SHP77 (cell line): ENCODE data around the gene BIN2.
"Not testable (repeated sequence)": the region's sequence is repeated elsewhere in the genome, so short reads cannot be mapped to it uniquely, and the experiment has no call there.

Experiments used
- DNase-seq, 2 experiments: peaks; one replicate each; lab custom pipeline; 2025; lab: John Stamatoyannopoulos, UW

BIN2 gene

DNA sequence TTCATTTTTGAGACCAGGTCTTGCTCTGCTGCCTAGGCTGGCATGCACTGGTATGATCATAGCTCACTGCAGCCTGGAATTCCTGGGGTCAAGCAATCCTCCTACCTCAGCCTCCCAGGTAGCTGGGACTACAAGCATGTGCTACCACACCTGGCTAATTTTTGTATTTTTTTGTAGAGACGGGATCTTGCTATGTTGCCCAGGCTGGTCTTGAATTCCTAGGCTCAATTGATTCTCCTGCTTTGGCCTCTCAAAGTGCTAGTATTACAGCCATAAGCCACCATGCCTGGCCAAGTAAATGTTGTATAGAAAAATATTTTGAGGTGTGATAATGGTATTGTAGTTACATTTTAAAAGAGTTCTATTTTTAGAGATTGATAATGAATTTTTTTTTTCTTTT, 12.6 kb downstream of the BIN2 start:
- no peak for DNase-seq

DNA sequence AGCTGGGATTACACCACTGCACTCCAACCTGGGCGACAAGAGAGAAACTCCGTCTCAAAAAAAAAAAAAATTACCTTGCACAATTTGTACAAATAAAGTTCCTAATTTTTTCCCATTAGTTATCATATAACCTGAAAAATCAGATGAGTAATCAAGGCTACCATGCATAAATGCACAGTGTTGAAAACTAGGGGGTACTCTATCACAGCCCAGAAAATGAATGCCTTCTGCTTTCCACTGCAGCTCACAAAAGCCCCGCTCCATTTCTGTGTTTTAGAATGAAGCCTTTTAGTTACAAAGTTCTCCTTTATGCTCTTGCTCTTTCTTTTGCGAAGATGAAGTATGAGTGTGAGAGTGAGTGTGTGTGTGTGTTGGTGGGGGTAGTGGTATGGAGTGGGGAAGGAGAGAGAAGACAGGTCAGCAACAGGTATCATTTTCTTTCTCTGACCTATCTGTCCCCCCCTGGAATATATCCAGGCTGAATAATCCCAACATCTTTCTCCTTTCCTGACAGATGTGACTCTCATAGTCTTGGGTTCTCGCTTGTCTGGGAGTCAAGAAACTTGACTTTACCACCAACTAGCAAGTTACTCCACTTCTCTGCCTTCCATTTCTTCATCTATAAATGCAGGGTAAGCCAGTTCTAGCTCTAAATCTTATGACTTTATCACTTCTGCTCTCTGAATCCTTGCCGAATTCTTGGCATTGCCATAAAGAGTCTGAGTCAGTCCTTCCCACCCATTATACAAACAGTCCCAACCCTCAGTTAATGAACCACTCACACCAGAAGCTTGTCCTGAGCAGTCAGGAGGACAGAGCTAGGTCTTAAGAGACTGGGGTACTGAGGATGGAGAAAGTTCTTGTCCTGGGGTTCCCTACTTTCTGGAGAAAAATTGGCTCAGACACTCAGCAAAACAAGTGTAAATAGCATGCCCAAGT, 16.1 kb downstream of the BIN2 start:
- DNase-seq, result no peak

DNA sequence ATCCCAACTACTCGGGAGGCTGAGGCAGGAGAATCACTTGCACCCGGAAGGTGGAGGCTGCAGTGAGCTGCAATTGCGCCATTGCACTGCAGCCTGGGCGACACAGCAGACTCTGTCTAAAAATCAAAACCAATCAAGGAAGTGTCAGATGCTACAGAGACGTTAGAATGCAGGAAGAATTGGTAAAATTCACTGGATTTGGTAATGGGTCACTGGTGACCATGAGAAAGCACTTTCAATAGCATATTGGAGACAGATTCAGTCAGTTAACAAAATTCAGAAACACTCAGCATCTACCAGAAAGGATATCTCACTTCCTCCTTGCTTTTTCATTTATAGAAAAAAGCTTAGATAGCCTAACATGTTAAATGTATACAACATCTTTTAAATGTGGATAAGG, 17.5 kb downstream of the BIN2 start:
- no peak for DNase-seq

DNA sequence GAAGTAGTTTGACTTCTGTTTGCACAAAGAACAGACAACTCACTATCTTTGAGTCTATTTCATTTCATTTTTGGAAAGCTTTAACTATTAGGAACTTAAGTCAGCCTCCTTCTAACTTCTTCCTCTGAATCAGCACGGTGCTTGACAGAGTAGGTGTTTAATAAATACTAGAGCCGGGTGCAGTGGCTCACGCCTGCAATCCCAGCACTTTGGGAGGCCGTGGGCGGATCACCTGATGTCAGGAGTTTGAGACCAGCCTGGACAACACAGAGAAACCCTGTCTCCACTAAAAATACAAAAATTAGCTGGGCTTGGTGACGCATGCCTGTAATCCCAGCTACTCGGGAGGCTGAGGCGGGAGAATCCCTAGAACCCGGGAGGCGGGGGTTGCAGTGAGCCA, 23.2 kb downstream of the BIN2 start:
- not testable (repeated sequence) for DNase-seq

DNA sequence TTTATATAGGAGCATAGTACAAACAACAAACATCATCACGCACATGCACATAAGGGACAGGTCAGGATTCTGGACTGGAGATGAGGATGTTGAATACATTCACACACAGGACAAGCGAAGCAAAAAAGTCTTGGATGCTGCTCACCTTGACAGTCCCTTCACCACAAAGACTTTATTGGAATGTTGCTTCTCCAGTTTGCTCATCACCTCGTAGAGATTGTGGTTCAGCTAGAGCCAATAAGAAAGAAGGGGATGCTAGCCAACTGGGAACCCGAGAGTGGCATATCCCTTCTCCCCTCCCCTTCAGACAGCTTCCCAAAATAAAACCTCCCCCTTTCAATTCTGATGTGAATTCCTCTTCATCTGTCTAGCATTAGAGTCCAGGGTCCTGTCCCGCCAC, 28.3 kb downstream of the BIN2 start:
- DNase-seq, result no peak

DNA sequence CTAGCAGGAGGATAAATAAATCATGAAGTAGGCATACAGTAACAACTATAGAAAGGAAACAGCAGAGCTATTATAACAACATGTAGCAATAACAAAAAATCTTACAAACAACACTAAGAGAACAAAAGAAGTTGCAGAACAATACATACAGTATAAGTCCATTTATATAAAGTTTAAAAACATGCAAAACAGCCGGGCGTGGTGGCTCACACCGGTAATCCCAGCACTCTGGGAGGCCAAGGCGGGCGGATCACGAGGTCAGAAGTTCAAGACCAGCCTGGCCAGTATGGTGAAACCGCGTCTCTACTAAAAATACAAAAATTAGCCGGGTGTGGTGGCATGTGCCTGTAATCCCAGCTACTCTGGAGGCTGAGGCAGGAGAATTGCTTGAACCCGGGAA, 29.9 kb downstream of the BIN2 start:
- DNase-seq, result not testable (repeated sequence)

DNA sequence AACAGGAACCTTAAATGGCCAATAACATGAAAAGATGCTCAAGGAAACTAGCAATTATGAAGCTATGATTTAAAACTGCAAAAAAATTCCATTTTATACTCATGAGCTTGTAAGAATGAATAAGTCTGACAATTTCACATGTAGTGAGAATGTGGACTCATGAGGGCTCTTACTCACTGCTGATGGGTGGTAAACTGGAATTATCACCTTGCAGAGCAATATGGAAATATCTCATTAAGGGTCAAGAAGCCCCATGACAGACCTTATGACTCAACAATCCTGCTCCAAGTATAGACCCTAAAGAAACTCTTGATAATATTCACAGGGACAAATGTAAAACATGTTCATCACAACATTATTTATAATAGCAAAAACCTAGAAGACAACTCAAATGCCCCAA, 30.3 kb downstream of the BIN2 start:
- no peak for DNase-seq

DNA sequence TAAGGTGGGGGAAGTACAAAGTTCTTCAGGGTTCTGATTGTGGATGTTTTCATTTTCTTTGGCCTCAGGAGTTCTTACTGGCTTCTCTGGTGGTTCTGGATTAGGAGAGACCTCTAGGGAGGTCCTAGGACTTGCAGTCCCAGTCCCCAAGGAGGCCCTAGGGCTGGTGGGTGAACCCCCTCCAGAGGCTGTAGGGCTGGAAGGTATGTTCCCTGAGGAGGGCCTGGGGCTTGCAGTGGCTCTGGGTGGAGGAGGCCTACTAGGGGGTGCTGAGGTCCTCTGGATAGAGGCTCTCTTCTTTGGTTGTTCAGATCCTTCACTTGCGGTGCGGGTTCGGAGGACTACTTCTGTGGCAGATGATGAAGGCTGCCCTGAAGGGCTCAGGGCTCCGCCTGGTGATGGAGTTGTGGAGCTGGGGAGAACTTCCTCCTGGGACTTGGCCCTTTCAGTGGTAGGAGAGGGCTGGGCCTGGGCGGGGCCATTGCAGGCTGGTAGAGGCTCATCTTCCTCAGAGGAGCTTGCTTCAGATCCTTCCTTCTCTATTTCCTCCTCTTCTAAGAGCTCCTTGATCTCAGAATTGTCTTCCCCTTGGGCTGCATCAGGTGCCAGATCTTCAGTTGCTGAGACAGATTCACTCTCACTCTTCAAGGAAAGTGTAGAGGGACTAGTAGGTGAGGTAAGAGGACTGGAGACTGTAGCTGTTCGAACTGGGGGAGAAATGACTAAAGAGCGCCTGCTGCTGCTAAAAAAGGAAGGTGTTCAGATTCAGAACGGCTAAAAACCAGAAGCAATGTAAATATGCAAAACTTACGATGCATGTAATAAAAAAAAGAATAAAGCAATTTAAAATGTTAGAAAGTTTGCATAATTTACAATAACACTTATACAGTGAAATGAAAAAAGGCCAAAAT, 32.1 kb downstream of the BIN2 start:
- not testable (repeated sequence) for DNase-seq

DNA sequence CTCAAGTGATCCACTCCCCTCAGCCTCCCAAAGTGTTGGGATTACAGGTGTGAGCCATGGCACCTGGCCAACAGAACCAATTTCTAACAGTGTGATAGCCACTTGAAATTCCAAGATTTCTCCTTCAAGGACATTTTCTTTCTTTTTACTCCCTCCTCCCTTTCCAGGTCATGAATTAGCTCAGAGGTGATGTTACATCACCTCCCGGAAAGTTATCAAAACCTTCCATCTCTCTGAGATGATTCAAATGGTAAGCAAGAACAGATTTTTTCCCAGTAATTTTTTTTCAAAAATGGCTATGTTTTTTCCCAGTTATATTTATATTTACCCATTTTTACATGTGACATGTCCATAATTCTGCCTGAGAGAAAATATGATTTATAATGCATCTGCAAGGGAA, 38.1 kb downstream of the BIN2 start:
- DNase-seq, result no peak

DNA sequence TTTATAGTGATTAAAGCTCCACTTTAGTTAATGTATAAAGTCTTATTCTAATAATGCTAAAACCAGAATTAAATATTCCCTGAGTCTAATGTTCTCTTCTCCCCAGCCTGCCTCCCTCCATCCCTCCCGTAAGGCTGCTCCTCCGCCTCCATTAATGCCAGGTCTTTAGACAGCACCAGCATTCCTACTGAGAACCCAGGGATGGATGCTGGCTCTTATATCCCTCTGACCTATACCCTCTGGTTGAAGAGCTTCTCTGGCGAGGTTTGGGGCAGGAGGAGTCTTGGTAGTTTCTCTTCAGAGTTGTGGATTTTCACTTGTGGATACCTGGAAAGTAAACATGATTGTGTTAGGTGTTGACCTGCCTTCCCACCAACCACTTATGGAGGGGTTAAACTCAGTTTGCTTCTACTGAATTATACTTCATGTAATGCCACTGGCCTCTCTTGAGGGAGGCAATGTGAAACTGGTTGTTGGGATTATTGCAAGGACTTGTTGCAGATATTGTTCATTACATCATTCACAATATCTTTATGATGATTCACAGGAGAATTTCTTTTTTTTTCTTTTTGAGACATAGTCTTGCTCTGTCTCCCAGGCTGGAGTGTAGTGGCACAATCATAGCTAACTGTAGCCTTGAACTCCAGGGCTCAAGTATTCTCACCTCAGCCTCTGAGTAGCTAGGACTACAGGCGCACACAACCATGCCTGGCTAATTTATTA, 42.6 kb downstream of the BIN2 start:
- no peak for DNase-seq

DNA sequence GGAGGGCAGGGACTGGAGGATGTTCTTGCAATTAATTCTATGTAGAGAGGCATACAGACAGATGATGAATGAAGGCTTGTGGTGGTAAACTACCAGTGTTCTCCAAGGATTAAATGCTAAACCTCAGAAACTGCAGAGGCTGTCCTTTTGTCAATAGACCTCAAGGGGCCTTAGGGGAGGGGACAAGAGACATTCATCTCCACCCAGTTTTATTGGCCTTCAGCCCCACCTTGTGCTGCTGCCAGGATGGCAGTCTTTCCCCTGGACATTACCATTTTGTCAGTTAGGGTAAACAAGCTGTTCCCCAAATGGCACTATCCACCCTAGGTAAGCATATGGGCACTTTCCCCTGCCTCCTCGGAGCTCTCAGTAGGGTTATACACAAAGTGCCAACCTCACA, 48.9 kb downstream of the BIN2 start:
- no peak for DNase-seq

DNA sequence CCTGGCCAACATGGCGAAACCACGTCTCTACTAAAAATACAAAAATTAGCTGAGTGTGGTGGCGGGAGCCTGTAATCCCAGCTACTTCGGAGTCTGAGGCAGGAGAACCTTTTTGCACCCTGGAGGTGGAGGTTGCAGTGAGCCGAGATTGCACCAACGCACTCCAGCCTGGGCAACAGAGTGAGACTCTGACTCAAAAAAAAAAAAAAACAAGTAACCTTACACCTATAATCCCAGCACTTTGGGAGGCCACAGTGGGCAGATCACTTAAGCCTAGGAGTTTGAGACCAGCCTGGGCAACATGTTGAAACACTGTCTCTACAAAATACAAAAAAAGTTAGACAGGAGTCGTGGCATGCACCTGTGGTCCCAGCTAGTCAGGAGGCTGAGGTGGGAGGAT, 51.2 kb downstream of the BIN2 start:
- DNase-seq, result not testable (repeated sequence)

DNA sequence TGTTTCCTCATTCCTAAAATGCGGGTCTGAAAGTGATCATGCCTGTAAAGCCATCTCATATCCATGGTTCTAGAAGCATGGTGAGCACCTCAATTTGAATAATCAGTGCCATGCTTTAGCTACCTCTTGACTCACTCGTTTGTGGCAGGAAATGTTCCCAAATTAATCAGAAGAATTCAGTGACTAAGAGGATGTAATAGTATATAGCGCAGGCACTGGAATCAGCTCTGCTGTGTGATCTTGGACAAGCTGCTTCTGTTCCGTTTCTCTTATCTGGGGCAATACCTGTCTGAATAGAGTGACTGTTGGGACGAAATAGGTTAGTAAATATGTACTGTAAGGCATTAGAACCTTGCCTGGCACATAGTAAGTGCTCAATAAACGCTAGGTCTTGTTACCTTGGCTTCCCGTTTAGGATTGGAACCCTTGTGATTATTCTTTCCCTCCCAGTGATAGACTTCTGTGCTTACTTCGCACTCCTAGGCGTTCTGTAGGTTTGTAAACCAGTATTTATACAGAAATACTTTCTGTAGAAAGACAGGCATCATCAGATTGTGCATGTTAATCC, 52.9 kb downstream of the BIN2 start:
- DNase-seq, result no peak

DNA sequence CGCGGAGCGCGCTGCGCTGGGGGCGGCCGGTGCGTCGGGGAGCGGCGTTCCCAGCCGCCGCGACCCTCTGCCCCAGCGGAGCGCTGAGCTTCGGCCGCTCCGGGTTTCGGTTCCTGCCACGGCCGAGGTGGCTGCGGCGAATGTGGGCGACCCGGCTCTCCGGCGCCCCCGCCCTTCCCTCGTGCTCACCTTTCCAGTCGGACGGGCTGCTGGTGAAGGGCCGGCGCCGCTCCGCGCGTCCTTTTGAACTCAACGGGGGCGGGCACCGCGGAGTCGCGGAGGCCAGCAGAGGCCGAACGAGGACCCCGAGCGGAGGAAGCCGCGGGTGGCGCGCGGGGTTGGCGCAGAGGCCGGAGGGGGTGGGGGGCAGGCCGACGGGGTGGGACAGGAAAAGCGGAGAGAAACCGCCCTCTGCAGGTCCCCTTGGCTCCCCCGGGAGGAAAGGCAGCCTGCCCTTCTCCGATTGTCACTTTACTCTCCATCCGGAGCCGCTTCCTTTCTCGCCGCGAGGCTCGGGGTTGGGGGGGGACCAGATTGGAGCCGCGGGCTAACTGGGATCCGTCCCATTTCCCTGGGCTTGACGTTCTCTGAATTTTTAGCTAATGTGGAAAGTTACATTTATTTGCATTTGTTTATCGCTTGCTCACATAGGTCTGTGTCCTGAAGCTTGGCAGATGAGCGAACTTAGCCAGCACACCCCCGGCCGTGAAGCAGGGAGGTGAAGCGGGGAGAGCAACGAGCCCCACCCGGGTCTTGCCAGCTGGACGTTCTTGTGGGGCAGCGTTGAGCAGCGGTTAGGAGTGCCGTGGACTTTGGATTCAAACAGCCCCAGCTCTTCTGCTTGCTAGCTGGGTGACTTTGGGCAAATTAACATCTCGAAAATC, 53.7 kb downstream of the BIN2 start, which contains the start of gene SMAGP:
Gene SMAGP (minus strand): TSS at position 349 of the 884 bp plus-strand sequence. CDS start 1,137 bp downstream, outside the sequence.
- peak; percentile 8 to 30 for DNase-seq

DNA sequence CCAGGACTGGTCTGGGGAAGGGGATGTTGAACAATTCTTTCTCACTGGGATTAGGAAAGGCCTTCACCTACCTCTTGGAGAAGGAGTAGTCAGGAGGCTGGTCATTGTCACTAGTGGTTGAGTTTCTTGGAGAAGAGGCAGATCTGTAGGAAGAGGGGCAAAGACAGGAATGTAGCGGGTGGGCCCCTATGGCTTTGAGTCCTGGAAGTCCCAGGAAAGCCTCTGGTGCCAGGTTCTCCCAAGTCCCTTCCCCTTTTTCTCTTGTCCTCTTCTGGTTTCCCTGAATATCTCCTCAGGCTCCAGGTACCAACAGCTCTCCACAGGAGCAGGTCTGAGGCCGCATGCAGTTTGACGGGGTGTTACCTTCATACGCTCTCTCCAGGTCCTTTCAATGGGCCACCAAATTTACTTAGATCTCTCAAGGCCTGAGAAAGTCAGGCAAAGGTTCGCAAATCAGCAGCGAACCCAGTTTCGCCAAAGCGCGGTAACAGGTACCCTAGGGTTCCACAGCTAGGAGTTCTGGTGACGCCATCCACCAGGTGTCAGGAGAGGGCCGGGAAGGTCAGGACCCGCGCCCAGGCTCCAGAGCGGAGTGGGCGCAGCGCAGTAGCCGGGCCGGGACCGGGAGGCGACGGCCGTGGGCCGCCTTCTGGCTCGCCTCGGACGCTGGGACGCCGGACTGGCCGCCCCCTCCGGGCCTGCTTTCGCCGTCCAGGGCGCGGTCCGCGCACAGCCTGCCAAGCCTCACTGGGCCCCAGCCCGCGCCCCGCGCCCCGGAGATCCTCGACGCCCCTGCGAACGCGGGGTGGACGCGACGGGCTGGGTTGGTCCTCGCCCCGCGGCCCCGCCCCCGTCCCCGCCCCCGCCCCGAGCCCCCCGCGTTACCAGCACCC, 54.6 kb downstream of the BIN2 start:
- no peak for DNase-seq

DNA sequence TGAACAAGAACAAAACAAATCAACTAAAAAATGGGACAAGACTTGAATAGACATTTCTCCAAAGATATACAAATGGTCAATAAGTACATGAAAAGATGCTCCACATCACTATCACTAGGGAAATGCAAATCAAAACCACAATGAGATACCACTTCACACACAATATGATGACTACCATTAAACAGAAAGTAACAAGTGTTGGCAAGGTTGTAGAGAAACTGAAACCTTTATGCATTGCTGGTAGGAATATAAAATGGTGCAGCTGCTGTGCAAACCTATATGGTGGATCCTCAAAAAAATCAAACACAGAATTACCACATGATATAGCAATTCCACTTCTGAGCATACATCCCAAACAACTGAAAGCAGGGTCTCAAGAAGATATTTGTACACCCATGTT, 59.0 kb downstream of the BIN2 start:
- DNase-seq, result no peak

DNA sequence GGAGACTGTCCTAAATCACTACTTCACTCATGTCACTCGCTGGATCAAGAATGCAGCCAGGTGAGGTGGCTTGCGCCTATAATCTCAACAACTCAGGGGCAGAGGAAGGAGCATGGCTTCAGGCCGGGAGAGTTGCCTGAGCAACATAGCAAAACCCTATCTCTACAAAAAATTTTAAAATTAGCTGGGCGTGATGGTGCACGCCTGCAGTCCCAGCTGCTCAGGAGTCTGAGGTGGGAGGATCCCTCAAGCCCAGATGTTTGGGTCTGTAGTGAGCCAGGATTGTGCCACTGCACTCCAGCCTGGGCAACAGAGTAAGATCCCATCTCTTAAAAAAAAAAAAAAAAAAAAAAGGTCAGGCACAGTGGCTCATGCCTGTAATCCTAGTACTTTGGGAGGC, 59.7 kb downstream of the BIN2 start:
- no peak for DNase-seq

DNA sequence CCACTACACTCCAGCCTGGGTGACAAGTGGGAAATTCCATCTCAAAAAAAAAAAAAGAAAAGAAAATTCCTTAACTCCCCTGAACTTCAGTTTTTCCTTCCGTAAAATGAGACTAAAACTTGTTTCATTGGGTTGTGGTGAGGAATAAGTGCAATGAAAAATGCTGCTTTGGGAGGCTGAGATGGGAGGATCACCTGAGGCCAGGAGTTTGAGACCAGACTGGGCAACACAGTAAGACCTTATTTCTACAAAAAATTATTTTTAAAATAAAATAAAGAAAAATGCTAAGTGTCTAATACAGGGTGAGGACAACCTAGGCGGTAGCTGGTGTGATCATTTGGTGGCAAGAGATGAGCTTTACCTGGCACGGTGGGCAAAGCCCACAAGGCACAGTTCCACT, 60.6 kb downstream of the BIN2 start:
- no peak for DNase-seq

DNA sequence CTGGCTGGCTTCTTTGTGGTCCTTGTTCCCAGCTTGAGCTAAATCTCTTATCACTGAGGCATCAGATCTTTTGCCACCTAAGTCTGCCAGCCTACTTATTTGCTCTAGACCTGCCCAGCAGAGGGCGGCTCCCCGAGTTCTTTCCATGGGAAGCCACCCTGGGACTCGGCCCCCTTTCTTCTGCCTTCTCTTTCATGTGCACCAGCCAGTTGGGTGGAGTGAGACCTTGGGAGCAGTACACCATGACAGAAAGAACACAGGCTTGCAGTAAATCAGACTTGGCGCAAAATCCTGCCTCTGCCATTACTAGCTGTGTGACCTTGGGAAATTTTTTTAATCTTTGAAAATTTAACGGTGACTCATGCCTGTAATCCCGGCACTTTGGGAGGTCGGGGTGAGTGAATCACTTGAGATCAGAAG, 61.2 kb downstream of the BIN2 start:
- peak; percentile 24 to 30 for DNase-seq

DNA sequence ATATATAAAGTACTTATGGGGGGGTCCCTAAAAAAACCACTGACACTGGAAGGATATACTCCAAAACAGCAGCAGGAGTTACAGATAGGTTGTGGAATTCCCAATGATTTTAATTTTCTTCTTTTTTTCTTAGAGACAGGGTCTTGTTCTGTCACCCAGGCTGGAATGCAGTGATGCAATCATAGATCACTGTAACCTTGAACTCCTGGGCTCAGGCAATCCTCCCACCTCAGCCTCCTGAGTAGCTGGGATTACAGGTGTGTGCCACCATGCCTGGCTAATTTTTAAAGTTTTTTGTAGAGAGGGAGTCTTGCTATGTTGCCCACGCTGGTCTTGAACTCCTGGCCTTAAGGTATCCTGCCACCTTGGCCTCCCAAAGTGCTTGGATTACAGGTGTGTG, 64.4 kb downstream of the BIN2 start:
- not testable (repeated sequence) for DNase-seq
